ENCODE measurements around the gene PPP4R3B.

PPP4R3B gene

DNA sequence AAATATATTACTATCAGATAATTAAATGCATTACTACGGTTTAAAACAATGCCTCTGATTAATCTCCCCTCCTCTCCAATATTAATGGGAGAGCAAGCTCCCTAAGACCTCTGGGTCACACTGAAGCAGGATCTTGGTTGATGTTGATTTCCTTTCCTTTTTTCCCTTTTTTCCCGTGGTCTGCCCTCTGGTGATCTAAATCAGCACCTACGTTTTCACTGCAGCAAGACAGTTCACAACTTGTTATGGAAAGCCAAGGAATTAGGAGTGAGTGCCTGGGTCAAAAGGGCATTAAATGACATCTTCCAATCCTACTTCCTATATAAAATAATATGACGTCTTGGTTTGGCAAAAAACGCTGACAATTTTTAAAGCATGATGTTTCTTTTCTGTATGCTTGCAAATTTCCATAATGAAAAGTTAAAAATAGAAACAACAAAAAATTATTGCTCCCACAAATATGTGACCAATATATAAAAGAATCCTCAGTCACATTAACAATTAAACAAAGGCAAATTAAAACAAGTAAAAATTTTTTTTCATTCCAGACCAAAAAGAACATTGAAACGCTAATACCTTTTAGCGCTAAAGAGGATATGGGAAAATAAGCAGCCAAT, 105.8 kb downstream of the PPP4R3B start:
- peak; percentile 42 to 50 for DNase-seq

GRCh38 chr2:55502590-55503141, 114.8 kb downstream of the PPP4R3B start:
- DNase-seq = no peak

- peak; percentile 67 to 77 for DNase-seq
Observed at GRCh38 chr2:55500025-55500424, 117.4 kb downstream of the PPP4R3B start.

GRCh38 chr2:55498582-55498981, 118.8 kb downstream of the PPP4R3B start:
- DNase-seq = no peak
